ENCODE measurements around the gene PDE1A. TPM values are rescaled to one million over a fixed set of nuclear protein-coding genes. Genes with fewer than 3 reads are reported as not detected.

The PDE1A gene
- total RNA-seq, 1 experiment from 2014 or later, result 0.11 TPM

DNA sequence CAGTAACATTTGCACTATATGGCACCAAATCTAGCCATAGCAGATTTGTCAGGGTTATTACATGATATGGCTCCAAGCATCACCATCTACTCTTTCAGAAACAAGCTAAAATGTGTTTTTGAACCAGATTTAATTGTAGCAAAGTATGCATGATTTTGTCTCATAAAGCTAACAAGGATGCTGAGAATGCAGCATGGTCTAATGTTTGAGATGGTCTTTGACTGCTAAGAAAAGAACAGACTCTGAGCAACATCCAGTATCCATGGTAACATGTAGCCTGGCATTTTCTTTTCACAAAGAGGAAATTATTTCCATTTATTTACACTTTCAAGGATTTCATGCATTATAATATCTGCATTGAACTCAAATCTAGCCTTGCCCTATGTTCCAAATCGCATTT, 206.5 kb downstream of the PDE1A start:
- Histone ChIP-seq H2AFZ (no peak overlapping the region), H3K27me3 (ENCODE audit: insufficient read depth, low read depth) (no peaks in the 10 kb centered on the region), H3K4me3 (no peak overlapping the region), H4K20me1 (ENCODE audit: insufficient read depth) (no peaks in the 10 kb centered on the region), H3K4me1 (replicated peaks; ENCODE audit: insufficient read depth) (no peaks in the 10 kb centered on the region), H3K36me3 (ENCODE audit: low read depth) (no peaks in the 10 kb centered on the region), H3K9me2 (ENCODE audit: insufficient read depth) (no peaks in the 10 kb centered on the region; the same call in 1 of the 2 replicates), H3F3A (ENCODE audit: insufficient read depth, low read depth) (no peaks in the 10 kb centered on the region), H3K79me2 (ENCODE audit: low read depth) (no peaks in the 10 kb centered on the region), H3K9me3 (ENCODE audit: insufficient read depth, low read depth) (no peaks in the 10 kb centered on the region), H3K4me2 (no peak overlapping the region), H3K27ac (no peak overlapping the region)
- CTCF ChIA-PET, result no interaction called here
- POLR2A ChIA-PET (ENCODE audit: unreplicated experiment), result no interaction called here
- no peak for TF ChIP-seq EZH2 (IDR thresholded peaks at IDR 0.05; ENCODE audit: low read depth)
- TF ChIP-seq, protein P1, sequence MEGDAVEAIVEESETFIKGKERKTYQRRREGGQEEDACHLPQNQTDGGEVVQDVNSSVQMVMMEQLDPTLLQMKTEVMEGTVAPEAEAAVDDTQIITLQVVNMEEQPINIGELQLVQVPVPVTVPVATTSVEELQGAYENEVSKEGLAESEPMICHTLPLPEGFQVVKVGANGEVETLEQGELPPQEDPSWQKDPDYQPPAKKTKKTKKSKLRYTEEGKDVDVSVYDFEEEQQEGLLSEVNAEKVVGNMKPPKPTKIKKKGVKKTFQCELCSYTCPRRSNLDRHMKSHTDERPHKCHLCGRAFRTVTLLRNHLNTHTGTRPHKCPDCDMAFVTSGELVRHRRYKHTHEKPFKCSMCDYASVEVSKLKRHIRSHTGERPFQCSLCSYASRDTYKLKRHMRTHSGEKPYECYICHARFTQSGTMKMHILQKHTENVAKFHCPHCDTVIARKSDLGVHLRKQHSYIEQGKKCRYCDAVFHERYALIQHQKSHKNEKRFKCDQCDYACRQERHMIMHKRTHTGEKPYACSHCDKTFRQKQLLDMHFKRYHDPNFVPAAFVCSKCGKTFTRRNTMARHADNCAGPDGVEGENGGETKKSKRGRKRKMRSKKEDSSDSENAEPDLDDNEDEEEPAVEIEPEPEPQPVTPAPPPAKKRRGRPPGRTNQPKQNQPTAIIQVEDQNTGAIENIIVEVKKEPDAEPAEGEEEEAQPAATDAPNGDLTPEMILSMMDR (conservative IDR thresholded peaks at IDR 0.05), result no peak
- DNase-seq, result no peak
- BruUV-seq (replicated peaks), result no TSS peak
- intact Hi-C loops (cut with micrococcal nuclease; ENCODE audit: unreplicated experiment), result no loop called here

DNA sequence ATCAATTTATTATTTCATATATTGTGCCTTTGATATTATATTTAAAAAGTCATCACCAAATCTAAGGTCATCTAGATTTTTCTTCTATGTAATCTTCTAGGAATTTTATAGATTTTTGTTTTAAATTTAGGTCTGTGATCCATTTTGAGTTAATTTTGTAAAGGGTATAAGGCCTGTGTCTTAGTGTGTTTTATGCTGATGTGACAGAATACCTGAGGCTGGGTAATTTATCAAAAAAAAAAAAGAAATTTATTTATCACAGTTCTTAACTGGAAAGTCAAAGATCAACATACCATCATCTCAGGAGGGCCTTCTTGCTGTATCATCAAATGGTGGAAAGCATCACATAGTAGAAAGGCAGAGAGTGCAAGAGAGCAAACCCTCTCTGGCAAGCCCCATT, 216.2 kb downstream of the PDE1A start:
- POLR2A ChIA-PET (ENCODE audit: unreplicated experiment), result no interaction called here
- H4K20me1 ChIP-seq (ENCODE audit: insufficient read depth), result no peaks in the 10 kb centered on the region
- no peak for DNase-seq
- H3K79me2 ChIP-seq (ENCODE audit: low read depth), result no peaks in the 10 kb centered on the region
- H3K9me2 ChIP-seq (ENCODE audit: insufficient read depth), result no peaks in the 10 kb centered on the region
- no peaks in the 10 kb centered on the region for H3K4me1 ChIP-seq (replicated peaks; ENCODE audit: insufficient read depth)
- intact Hi-C loops (cut with micrococcal nuclease; ENCODE audit: unreplicated experiment), result no loop called here
- CTCF ChIA-PET, result no interaction called here
- no peaks in the 10 kb centered on the region for H3F3A ChIP-seq (ENCODE audit: insufficient read depth, low read depth)
- TF ChIP-seq, protein P1 (conservative IDR thresholded peaks at IDR 0.05), result no peak
- no peak for TF ChIP-seq EZH2 (IDR thresholded peaks at IDR 0.05; ENCODE audit: low read depth)
- no peaks in the 10 kb centered on the region for H3K36me3 ChIP-seq (ENCODE audit: low read depth)
- H3K27me3 ChIP-seq (ENCODE audit: insufficient read depth, low read depth), result no peaks in the 10 kb centered on the region
- no peaks in the 10 kb centered on the region for H3K9me3 ChIP-seq (ENCODE audit: insufficient read depth, low read depth)
- no peak overlapping the region for H3K4me2 ChIP-seq
- BruUV-seq (replicated peaks), result no TSS peak
- no peak overlapping the region for H2AFZ ChIP-seq
- H3K4me3 ChIP-seq, result no peak overlapping the region
- no peak overlapping the region for H3K27ac ChIP-seq

DNA sequence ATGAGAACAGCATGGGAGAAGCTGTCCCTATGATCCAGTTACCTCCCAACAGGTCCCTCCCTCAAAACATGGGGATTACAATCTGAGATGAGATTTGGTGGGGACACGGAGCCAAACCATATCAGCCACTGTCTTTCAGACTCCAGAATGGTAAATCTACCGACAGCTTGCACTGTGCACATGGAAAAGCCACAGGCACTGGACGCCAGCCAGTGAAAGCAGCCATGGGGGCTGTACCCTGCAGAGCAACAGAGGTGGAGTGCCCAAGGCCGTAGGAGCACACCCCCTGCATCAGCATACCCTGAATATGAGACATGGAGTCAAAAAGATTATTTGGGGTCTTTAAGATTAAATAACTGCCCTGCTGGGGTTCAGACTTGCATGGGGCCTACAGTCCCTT, 218.4 kb downstream of the PDE1A start:
- Histone ChIP-seq H3K79me2 (ENCODE audit: low read depth) (no peaks in the 10 kb centered on the region), H2AFZ (no peak overlapping the region), H3K27ac (no peak overlapping the region), H4K20me1 (ENCODE audit: insufficient read depth) (no peaks in the 10 kb centered on the region), H3K4me1 (replicated peaks; ENCODE audit: insufficient read depth) (no peaks in the 10 kb centered on the region), H3K4me2 (no peak overlapping the region), H3K4me3 (no peak overlapping the region), H3K9me2 (ENCODE audit: insufficient read depth) (no peaks in the 10 kb centered on the region), H3K36me3 (ENCODE audit: low read depth) (no peaks in the 10 kb centered on the region), H3K27me3 (ENCODE audit: insufficient read depth, low read depth) (no peaks in the 10 kb centered on the region), H3K9me3 (ENCODE audit: insufficient read depth, low read depth) (no peaks in the 10 kb centered on the region), H3F3A (ENCODE audit: insufficient read depth, low read depth) (no peaks in the 10 kb centered on the region)
- no TSS peak for BruUV-seq (replicated peaks)
- ChIA-PET POLR2A (ENCODE audit: unreplicated experiment) (no interaction called here), CTCF (no interaction called here)
- TF ChIP-seq, protein P1 (conservative IDR thresholded peaks at IDR 0.05), result no peak
- no peak for TF ChIP-seq EZH2 (IDR thresholded peaks at IDR 0.05; ENCODE audit: low read depth)
- intact Hi-C loops (cut with micrococcal nuclease; ENCODE audit: unreplicated experiment), result no loop called here
- no peak for DNase-seq
